Measurements from ENCODE around the gene RBM22.

The RBM22 gene

GRCh38 chr5:150703762-150704161 lies 2.9 kb upstream of the RBM22 start:
- H3K9ac ChIP-seq (ENCODE audit: low read length): no peak overlapping the region
- no peak overlapping the region for H2AFZ ChIP-seq (ENCODE audit: low read length)
- TF ChIP-seq EZH2phosphoT487 (IDR thresholded peaks at IDR 0.05; ENCODE audit: low read length) (no peak), EZH2 (optimal IDR thresholded peaks at IDR 0.05; ENCODE audit: low read depth, low read length) (no peak), CTCF (IDR thresholded peaks at IDR 0.05; ENCODE audit: low read length) (no peak)
- H3K9me2 ChIP-seq (replicated peaks; ENCODE audit: insufficient read depth, low read length): no peaks in the 10 kb centered on the region
- H3K27me3 ChIP-seq (replicated peaks; ENCODE audit: insufficient read depth, low read length): no peaks in the 10 kb centered on the region
- peaks cover 24% of the 10 kb centered on the region for H3K79me2 ChIP-seq (ENCODE audit: low read length)
- H4K20me1 ChIP-seq (ENCODE audit: insufficient read depth, low read length): 0 out of 2 replicates have a peak, but pooled peaks cover 3% of the 10 kb centered on the region
- H3K27ac ChIP-seq (ENCODE audit: low read length): no peak overlapping the region
- no peak overlapping the region for H3K4me2 ChIP-seq (ENCODE audit: low read depth, low read length)
- no peaks in the 10 kb centered on the region for H3K36me3 ChIP-seq (replicated peaks; ENCODE audit: insufficient read depth, low read length)
- no peak overlapping the region for H3K4me3 ChIP-seq (ENCODE audit: low read length)
- peaks cover 17% of the 10 kb centered on the region for H3K4me1 ChIP-seq (ENCODE audit: low read length)
- H3F3A ChIP-seq (ENCODE audit: insufficient read depth, low read length): peaks cover 14% of the 10 kb centered on the region
- no peaks in the 10 kb centered on the region for H3K9me3 ChIP-seq (replicated peaks; ENCODE audit: insufficient read depth, low read length)
- DNase-seq: no peak

DNA sequence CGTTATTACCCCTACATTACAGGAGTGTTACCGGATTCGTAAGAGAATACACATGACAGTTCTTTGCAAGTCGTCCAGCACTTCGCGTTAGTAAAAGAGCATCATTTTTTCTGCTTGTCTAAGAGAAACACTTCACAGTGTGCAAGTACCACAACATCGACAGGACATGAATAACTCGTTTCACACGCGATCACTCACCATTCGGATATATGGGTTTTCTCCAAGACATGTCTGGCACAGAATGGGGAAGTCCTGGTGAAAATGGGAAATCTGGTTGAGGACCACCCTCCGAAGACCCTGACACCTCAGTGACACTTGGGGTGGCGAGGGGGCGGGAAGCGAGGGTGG lies 642 bp downstream of the RBM22 start:
- Histone ChIP-seq H3K4me2 (ENCODE audit: low read depth, low read length) (peak overlapping the region; percentile 80), H3K36me3 (replicated peaks; ENCODE audit: insufficient read depth, low read length) (peaks cover 9% of the 10 kb centered on the region; the same call in 1 of the 2 replicates), H3K4me1 (ENCODE audit: low read length) (peaks cover 17% of the 10 kb centered on the region), H3K27me3 (replicated peaks; ENCODE audit: insufficient read depth, low read length) (no peaks in the 10 kb centered on the region), H3K79me2 (ENCODE audit: low read length) (peaks cover 32% of the 10 kb centered on the region), H2AFZ (ENCODE audit: low read length) (peak overlapping the region; percentile 98), H3K4me3 (ENCODE audit: low read length) (peak overlapping the region; percentile 99), H3K9me2 (replicated peaks; ENCODE audit: insufficient read depth, low read length) (no peaks in the 10 kb centered on the region), H3K9ac (ENCODE audit: low read length) (peak overlapping the region; percentile 98), H4K20me1 (ENCODE audit: insufficient read depth, low read length) (0 out of 2 replicates have a peak, but pooled peaks cover 3% of the 10 kb centered on the region), H3F3A (ENCODE audit: insufficient read depth, low read length) (peaks cover 11% of the 10 kb centered on the region), H3K27ac (ENCODE audit: low read length) (peak overlapping the region; percentile 76; the same call in 1 of the 2 replicates), H3K9me3 (replicated peaks; ENCODE audit: insufficient read depth, low read length) (no peaks in the 10 kb centered on the region)
- TF ChIP-seq CTCF (IDR thresholded peaks at IDR 0.05; ENCODE audit: low read length): no peak
- TF ChIP-seq EZH2 (optimal IDR thresholded peaks at IDR 0.05; ENCODE audit: low read depth, low read length): no peak
- no peak for TF ChIP-seq EZH2phosphoT487 (IDR thresholded peaks at IDR 0.05; ENCODE audit: low read length)
- DNase-seq: peak; percentile 11

- DNase-seq: no peak
- Histone ChIP-seq H3K9me2 (replicated peaks; ENCODE audit: insufficient read depth, low read length) (no peaks in the 10 kb centered on the region), H3K27ac (ENCODE audit: low read length) (no peak overlapping the region), H3K9ac (ENCODE audit: low read length) (no peak overlapping the region), H3F3A (ENCODE audit: insufficient read depth, low read length) (no peaks in the 10 kb centered on the region), H3K36me3 (replicated peaks; ENCODE audit: insufficient read depth, low read length) (peaks cover 20% of the 10 kb centered on the region), H3K4me3 (ENCODE audit: low read length) (no peak overlapping the region), H3K4me2 (ENCODE audit: low read depth, low read length) (no peak overlapping the region), H2AFZ (ENCODE audit: low read length) (no peak overlapping the region), H3K27me3 (replicated peaks; ENCODE audit: insufficient read depth, low read length) (no peaks in the 10 kb centered on the region), H3K79me2 (ENCODE audit: low read length) (peaks cover 16% of the 10 kb centered on the region), H3K9me3 (replicated peaks; ENCODE audit: insufficient read depth, low read length) (no peaks in the 10 kb centered on the region), H4K20me1 (ENCODE audit: insufficient read depth, low read length) (0 out of 2 replicates have a peak, but pooled peaks cover under 1% of the 10 kb centered on the region), H3K4me1 (ENCODE audit: low read length) (peaks cover 4% of the 10 kb centered on the region)
- TF ChIP-seq EZH2 (optimal IDR thresholded peaks at IDR 0.05; ENCODE audit: low read depth, low read length) (no peak), EZH2phosphoT487 (IDR thresholded peaks at IDR 0.05; ENCODE audit: low read length) (no peak), CTCF (IDR thresholded peaks at IDR 0.05; ENCODE audit: low read length) (no peak)
Measured at GRCh38 chr5:150694612-150695011, 6.2 kb downstream of the RBM22 start.

Measured in MM.1S (cell line).